A549 (cell line): Measurements from ENCODE around the gene HMCES. TPM values are rescaled to one million over a fixed set of nuclear protein-coding genes. Genes with fewer than 3 reads are reported as not detected.
A peak's percentile ranks its signal among the peaks of the same experiment; 100 is the strongest.

ENCODE experiments used
- ATAC-seq, 2 experiments: fragments of 200-7000 bp in 1 of 2; fragments of >200 bp in 1 of 2; cut with Nextera tagmentation in 1 of 2; cut with Tn5 transposase in 1 of 2; 3 replicates each; pipeline versions ENCODE4 v1.8.0 to v1.9.1; 2018 to 2020; ENCODE audit warnings: mild to moderate bottlenecking in 1 of 2, moderate library complexity in 1 of 2
- CTCF ChIA-PET: fragments of 300-600 bp; sonication (Branson Sonifier 250); formaldehyde crosslinking; extraction: SDS; loops from one replicate; lab custom pipeline; 2021; ENCODE audit warnings: antibody characterized with exemption, inconsistent platforms; lab: Yijun Ruan, JAX
- POLR2A ChIA-PET: fragments of 350-600 bp; formaldehyde crosslinking; extraction: SDS; loops from one replicate; lab custom pipeline; 2021; ENCODE audit warnings: antibody characterized with exemption, inconsistent platforms; lab: Yijun Ruan, JAX
- DNase-seq, 2 experiments: peaks; one replicate each; pipeline versions ENCODE4 v3.0.0 to v3.0.0-alpha.2; 2011 to 2016; ENCODE audit warnings: low read depth in 1 of 2, low spot score in 1 of 2
- FAIRE-seq: peaks from 2 replicates; lab custom pipeline; 2011; peaks lifted over from hg19 to GRCh38; lab: Jason Lieb, UNC
- H3K27ac ChIP-seq, 2 experiments: fragments of >200 bp; sonication (Bioruptor Twin); formaldehyde crosslinking; 3 replicates each; pipeline ENCODE4 v1.5.1; 2016 to 2017
- H3K4me1 ChIP-seq: fragments of >200 bp; sonication (Bioruptor Twin); formaldehyde crosslinking; 3 replicates; pipeline ENCODE4 v1.6.1; 2016
- H3K4me2 ChIP-seq: fragments of >200 bp; sonication (Bioruptor Twin); formaldehyde crosslinking; 3 replicates; pipeline ENCODE4 v1.6.1; 2016
- H3K4me3 ChIP-seq: fragments of >200 bp; sonication (Bioruptor Twin); formaldehyde crosslinking; 3 replicates; pipeline ENCODE4 v1.5.1; 2016
- H3K9me3 ChIP-seq: fragments of >200 bp; sonication (Bioruptor Twin); formaldehyde crosslinking; 3 replicates; pipeline ENCODE4 v1.6.1; 2016
- ATOH8 ChIP-seq: fragments of 250-450 bp; sonication (Bioruptor Pico); IDR thresholded peaks from 2 replicates; pipeline ENCODE4 v1.5.0; 2020; ENCODE audit warnings: low read depth, mild to moderate bottlenecking, moderate library complexity
- BCL3 ChIP-seq: fragments of >200 bp; sonication (Bioruptor Twin); formaldehyde crosslinking; IDR thresholded peaks from 3 replicates; pipeline ENCODE4 v1.6.1; 2016
- CBX2 ChIP-seq: fragments of 200-600 bp; sonication (generic); IDR thresholded peaks from 2 replicates; pipeline ENCODE4 v1.6.1; 2016; ENCODE audit warnings: low read depth, mild to moderate bottlenecking, borderline replicate concordance
- CTCF ChIP-seq: fragments of >200 bp; sonication (Bioruptor Twin); formaldehyde crosslinking; IDR thresholded peaks from 3 replicates; pipeline ENCODE4 v1.5.1; 2016
- EHF ChIP-seq: fragments of 250-450 bp; sonication (Bioruptor Pico); IDR thresholded peaks from 2 replicates; pipeline ENCODE4 v1.5.0; 2020; ENCODE audit warnings: mild to moderate bottlenecking
- ESRRA ChIP-seq: fragments of 150-350 bp; IDR thresholded peaks from 2 replicates; pipeline ENCODE4 v1.6.1; 2014; ENCODE audit warnings: mild to moderate bottlenecking, low read length, borderline replicate concordance
- HDAC2 ChIP-seq: fragments of 200-600 bp; sonication (generic); IDR thresholded peaks from 2 replicates; pipeline ENCODE4 v1.6.1; 2016
- HES2 ChIP-seq: fragments of >200 bp; sonication (Bioruptor Twin); formaldehyde crosslinking; IDR thresholded peaks from 2 replicates; pipeline ENCODE4 v1.6.1; 2016
- HEYL ChIP-seq: fragments of 250-450 bp; sonication (Bioruptor Pico); IDR thresholded peaks from 2 replicates; pipeline ENCODE4 v1.8.0; 2021; ENCODE audit warnings: mild to moderate bottlenecking, moderate library complexity
- MAX ChIP-seq: IDR thresholded peaks from 2 replicates; pipeline ENCODE4 v1.6.1; 2012
- RAD21 ChIP-seq, 2 experiments: fragments of >200 bp in 1 of 2; sonication (Bioruptor Twin) in 1 of 2; formaldehyde crosslinking in 1 of 2; IDR thresholded peaks in 1 of 2; conservative IDR thresholded peaks in 1 of 2; 2 replicates in 1 of 2; 3 replicates in 1 of 2; pipeline ENCODE4 v1.6.1; 2012 to 2018; ENCODE audit warnings: inconsistent platforms in 1 of 2
- RARB ChIP-seq: fragments of 250-450 bp; sonication (Bioruptor Pico); IDR thresholded peaks from 2 replicates; pipeline ENCODE4 v1.8.0; 2021; ENCODE audit warnings: mild to moderate bottlenecking, moderate library complexity
- RNF2 ChIP-seq: fragments of 200-600 bp; sonication (generic); IDR thresholded peaks from 2 replicates; pipeline ENCODE4 v1.6.1; 2016; ENCODE audit warnings: low read depth, mild to moderate bottlenecking, antibody characterized with exemption, moderate library complexity, borderline replicate concordance
- SMC3 ChIP-seq: fragments of >200 bp; sonication (Bioruptor Twin); formaldehyde crosslinking; IDR thresholded peaks from 3 replicates; pipeline ENCODE4 v1.6.1; 2018; ENCODE audit warnings: inconsistent platforms
- TFCP2L1 ChIP-seq: fragments of 250-450 bp; sonication (Bioruptor Pico); IDR thresholded peaks from 2 replicates; pipeline ENCODE4 v1.5.0; 2021; ENCODE audit warnings: mild to moderate bottlenecking
- ZFP36 ChIP-seq: fragments of 450-650 bp; IDR thresholded peaks from 2 replicates; pipeline ENCODE4 v1.6.1; 2014; ENCODE audit warnings: borderline replicate concordance; ENCODE audit not compliant: partially characterized antibody
- ZSCAN20 ChIP-seq: fragments of 250-450 bp; sonication (Bioruptor Pico); IDR thresholded peaks from 2 replicates; pipeline ENCODE4 v1.8.0; 2022; ENCODE audit warnings: mild to moderate bottlenecking, moderate library complexity
- WGBS: methylation state at CpG from one replicate; pipeline ENCODE4 v1.1.6; 2017; ENCODE audit errors: missing lambda C conversion rate; 5-methylcytosine and 5-hydroxymethylcytosine counted together
- polyA plus RNA-seq, 4 experiments: library from polyadenylated mRNA; depleted of rRNA in 3 of 4; stranded (reverse); fragments of >200 nt; fragmentation: RNase III in 1 of 4; extraction: RNeasy Plus Mini Kit Qiagen cat#74134 plus additional on column Dnase treatment in 1 of 4; gene quantifications; 2 replicates in 3 of 4; 3 replicates in 1 of 4; pipeline ENCODE4 v1.2.3, GENCODE V29; 2011 to 2017

Gene HMCES
- polyA plus RNA-seq, 2 of the 4 experiments (the other 2 are of a cell fraction): 35.2 to 39.9 TPM

- DNase-seq (no peak), ATAC-seq (no peak), FAIRE-seq (no peak)
- no peaks in the 10 kb centered on the region for H3K9me3 ChIP-seq
- peaks cover 6% of the 10 kb centered on the region; the same call in 1 of the 3 replicates for H3K4me1 ChIP-seq
- H3K27ac ChIP-seq: no peak overlapping the region
- 88% methylated on average over 8 of the region's 10 CpGs for WGBS
- H3K4me2 ChIP-seq: no peak overlapping the region
- H3K4me3 ChIP-seq: no peak overlapping the region
- ChIA-PET POLR2A (no interaction called here), CTCF (interaction anchor here (0.9 kb wide), 1 partner anchor 94 kb away, joined by 3 read pairs; no protein-coding TSS in a partner anchor)
- no peak for TF ChIP-seq TFCP2L1
- TF ChIP-seq EHF (CRISPR knock-in tag): no peak
- no peak for TF ChIP-seq HES2
- no peak for TF ChIP-seq HEYL
- no peak for TF ChIP-seq CBX2
- TF ChIP-seq ZFP36: no peak
- no peak for TF ChIP-seq MAX
These were observed 62.9 kb downstream of the HMCES start for GRCh38 chr3:129341331-129342141.

GRCh38 chr3:129343643-129344360, 65.1 kb downstream of the HMCES start:
- Histone ChIP-seq H3K4me1 (peaks cover 6% of the 10 kb centered on the region; the same call in 1 of the 3 replicates), H3K4me2 (peak overlapping the region; percentile 90), H3K9me3 (no peaks in the 10 kb centered on the region), H3K27ac (peak overlapping the region; percentile 59 to 87), H3K4me3 (peak overlapping the region; percentile 47)
- DNase-seq (peak; percentile 38 to 44), ATAC-seq (peak; percentile 93 to 96), FAIRE-seq (no peak)
- POLR2A ChIA-PET: no interaction called here
- TF ChIP-seq RAD21 (conservative IDR thresholded peaks at IDR 0.05 in 1 of 2, IDR thresholded peaks at IDR 0.05 in 1 of 2) (peak; percentile 27 to 31; a peak in 2 of 5 replicates), MAX (no peak), CTCF (peak; percentile 58), HDAC2 (no peak), SMC3 (peak; percentile 23; the same call in 1 of the 3 replicates), ZSCAN20 (CRISPR knock-in tag) (no peak), BCL3 (no peak), TFCP2L1 (no peak)
- CTCF ChIA-PET: interaction anchor here (0.6 to 1.8 kb wide), 7 partner anchors 13 to 121 kb away, joined by 3 to 6 read pairs (median 3); a partner anchor contains a TSS
- WGBS: 4% methylated on average over 9 of the region's 39 CpGs

- H3K4me3 ChIP-seq: peak overlapping the region; percentile 47; the same call in 2 of the 3 replicates
- POLR2A ChIA-PET: no interaction called here
- peak in 1 of 2 experiments; percentile 21 for DNase-seq
- no peak for FAIRE-seq
- H3K4me1 ChIP-seq: peaks cover 6% of the 10 kb centered on the region; the same call in 1 of the 3 replicates
- peak overlapping the region; percentile 90 for H3K4me2 ChIP-seq
- 89% methylated on average over 6 of the region's 13 CpGs for WGBS
- peak; percentile 52 to 72; a peak in 5 of 6 replicates for ATAC-seq
- H3K9me3 ChIP-seq: no peaks in the 10 kb centered on the region
- no peak for TF ChIP-seq RNF2
- no peak for TF ChIP-seq ESRRA
- no peak for TF ChIP-seq HEYL
- TF ChIP-seq RARB (CRISPR knock-in tag): no peak
- TF ChIP-seq HES2: no peak
- no peak for TF ChIP-seq ATOH8
- H3K27ac ChIP-seq: peak overlapping the region; percentile 59 to 87; a peak in 5 of 6 replicates
- CTCF ChIA-PET: interaction anchor here (0.9 to 1.8 kb wide), 6 partner anchors 9 to 30 kb away, joined by 3 to 6 read pairs (median 3); a partner anchor contains a TSS
These were observed 66.0 kb downstream of the HMCES start for GRCh38 chr3:129344540-129345220.
